Ascending aorta (tissue), 2 donors: Measurements from ENCODE around the gene SLC26A1. TPM values are rescaled to one million over a fixed set of nuclear protein-coding genes. Genes with fewer than 3 reads are reported as not detected.

ENCODE experiments used
- DNase-seq, 2 donors: peaks; one replicate each; pipeline ENCODE4 v3.0.0-alpha.2; 2019; ENCODE audit warnings: low spot score in 2 of 2
- H3K27ac ChIP-seq, 2 donors: fragments of 200-600 bp; sonication (generic); one replicate each; pipeline ENCODE4 v1.5.1; 2016 to 2017; ENCODE audit warnings: mild to moderate bottlenecking in 1 of 2
- H3K27me3 ChIP-seq: fragments of 200-600 bp; sonication (generic); one replicate; pipeline ENCODE4 v1.5.1; 2017
- H3K36me3 ChIP-seq, 2 donors: fragments of 200-600 bp; sonication (generic); one replicate each; pipeline ENCODE4 v1.5.1; 2016
- H3K4me1 ChIP-seq, 2 donors: fragments of 200-600 bp; sonication (generic); one replicate each; pipeline ENCODE4 v1.5.1; 2016 to 2017; ENCODE audit warnings: mild to moderate bottlenecking in 1 of 2
- H3K4me3 ChIP-seq, 2 donors: fragments of 200-600 bp; sonication (generic); one replicate each; pipeline ENCODE4 v1.5.1; 2016 to 2017; ENCODE audit warnings: mild to moderate bottlenecking in 1 of 2
- H3K9me3 ChIP-seq, 2 donors: fragments of 200-600 bp; sonication (generic); one replicate each; pipeline ENCODE4 v1.5.1; 2016
- intact Hi-C: fragments of 100-400 bp; cut with DNase I; formaldehyde crosslinking; loops from one replicate; pipeline ENCODE4 v1.15.1; 2023
- total RNA-seq: library from RNA; depleted of rRNA; stranded (reverse); fragments of >200 nt; gene quantifications from one replicate; pipeline ENCODE4 v1.1.0, GENCODE V29; 2016
- TF ChIP-seq, protein P1 (sequence below), 3 experiments: fragments of 200-600 bp in 2 of 3; fragments of 450-650 bp in 1 of 3; sonication (generic) in 2 of 3; IDR thresholded peaks; one replicate each; pipeline ENCODE4 v1.5.1; 2016 to 2019; ENCODE audit warnings: antibody characterized with exemption in 3 of 3, mild to moderate bottlenecking in 1 of 3, moderate library complexity in 1 of 3

The SLC26A1 gene
- total RNA-seq, 1 donor from 2014 or later: not detected

DNA sequence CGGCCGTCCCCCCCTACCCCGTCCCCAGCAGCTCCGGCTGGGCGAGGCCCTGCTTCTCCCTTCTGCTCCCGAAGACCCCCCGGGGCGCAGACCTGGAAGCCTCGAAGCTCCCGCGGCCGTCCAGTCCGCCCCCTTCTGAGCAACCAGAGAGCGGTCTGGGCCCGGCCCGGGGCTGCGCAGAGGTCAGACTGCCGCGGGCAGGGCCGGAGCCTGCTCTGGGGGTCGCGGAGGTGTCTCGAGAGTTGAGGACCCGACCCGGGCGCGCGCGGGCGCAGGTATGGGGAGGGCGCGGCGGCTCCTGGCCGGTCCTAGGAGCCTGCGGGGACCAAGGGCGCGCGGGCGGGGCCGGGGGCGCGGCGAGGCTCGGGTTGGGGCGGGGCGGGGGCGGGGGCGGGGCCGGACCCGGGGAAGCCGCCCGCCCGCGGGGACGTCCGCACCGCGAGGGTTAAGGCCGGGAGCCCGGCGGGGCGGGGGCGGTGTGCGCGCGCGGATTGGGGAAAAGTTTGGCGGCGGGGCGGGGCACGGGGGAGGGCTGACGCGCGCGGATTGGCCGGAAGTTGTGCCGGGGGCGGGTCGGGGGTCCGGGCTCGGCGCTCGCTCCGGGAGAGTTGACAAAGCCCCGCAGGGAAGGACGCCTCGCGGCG is 17.9 kb upstream of the SLC26A1 start, which contains the start of gene FGFRL1:
Gene FGFRL1 (plus strand): TSS at position 605 of the 644 bp plus-strand sequence. CDS start 860 bp downstream, outside the sequence.
- TF ChIP-seq, protein P1, sequence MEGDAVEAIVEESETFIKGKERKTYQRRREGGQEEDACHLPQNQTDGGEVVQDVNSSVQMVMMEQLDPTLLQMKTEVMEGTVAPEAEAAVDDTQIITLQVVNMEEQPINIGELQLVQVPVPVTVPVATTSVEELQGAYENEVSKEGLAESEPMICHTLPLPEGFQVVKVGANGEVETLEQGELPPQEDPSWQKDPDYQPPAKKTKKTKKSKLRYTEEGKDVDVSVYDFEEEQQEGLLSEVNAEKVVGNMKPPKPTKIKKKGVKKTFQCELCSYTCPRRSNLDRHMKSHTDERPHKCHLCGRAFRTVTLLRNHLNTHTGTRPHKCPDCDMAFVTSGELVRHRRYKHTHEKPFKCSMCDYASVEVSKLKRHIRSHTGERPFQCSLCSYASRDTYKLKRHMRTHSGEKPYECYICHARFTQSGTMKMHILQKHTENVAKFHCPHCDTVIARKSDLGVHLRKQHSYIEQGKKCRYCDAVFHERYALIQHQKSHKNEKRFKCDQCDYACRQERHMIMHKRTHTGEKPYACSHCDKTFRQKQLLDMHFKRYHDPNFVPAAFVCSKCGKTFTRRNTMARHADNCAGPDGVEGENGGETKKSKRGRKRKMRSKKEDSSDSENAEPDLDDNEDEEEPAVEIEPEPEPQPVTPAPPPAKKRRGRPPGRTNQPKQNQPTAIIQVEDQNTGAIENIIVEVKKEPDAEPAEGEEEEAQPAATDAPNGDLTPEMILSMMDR (IDR thresholded peaks at IDR 0.05): no peak
- Histone ChIP-seq H3K4me1 (peaks cover 21 to 23% of the 10 kb centered on the region in 2 donors), H3K36me3 (no peaks in the 10 kb centered on the region), H3K4me3 (peak within 1 kb of the TSS; percentile 72 to 89), H3K27ac (peak within 1 kb of the TSS; percentile 88 to 89), H3K27me3 (no peaks in the 10 kb centered on the region), H3K9me3 (no peaks in the 10 kb centered on the region)
- DNase-seq: peak; percentile 60 to 95
- intact Hi-C loops: loop anchor here (5.0 kb wide), 1 partner anchor 236 kb away; the partner anchor contains the start of gene CTBP1

DNA sequence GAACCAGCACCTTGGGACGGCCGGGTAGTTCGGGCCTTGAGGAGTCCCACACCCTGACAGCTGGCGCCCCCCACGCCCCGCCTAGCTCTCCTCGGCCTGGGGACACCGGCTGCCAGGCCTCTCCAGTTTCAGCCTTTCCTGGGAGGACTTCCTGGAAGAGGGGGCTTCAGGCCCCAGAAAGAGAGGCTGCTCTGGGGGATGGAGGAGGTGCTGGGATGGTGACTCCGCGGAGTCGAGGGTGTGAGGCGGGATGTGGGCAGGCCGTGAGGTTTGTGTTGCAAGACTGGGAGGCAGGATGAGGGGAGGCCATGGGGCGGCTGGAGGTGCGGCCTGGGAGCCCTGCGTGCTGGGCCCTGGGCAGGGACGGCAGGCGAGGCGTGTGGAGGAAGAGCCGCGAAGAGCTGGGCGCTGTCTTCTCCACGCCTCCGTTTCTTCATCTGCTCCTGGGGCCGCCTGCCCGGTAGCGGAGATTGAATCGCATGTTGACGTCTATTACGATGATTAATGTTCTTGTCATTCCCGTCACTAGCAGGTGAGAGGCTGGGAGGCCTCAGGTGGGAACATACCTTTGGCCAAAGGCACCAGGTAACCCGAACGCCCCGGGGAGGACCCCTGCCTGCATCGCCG is 17.3 kb upstream of the SLC26A1 start:
- Histone ChIP-seq H3K4me1 (peaks cover 21 to 23% of the 10 kb centered on the region in 2 donors), H3K36me3 (no peaks in the 10 kb centered on the region), H3K9me3 (no peaks in the 10 kb centered on the region), H3K4me3 (peak overlapping the region; percentile 67 to 89), H3K27ac (peak overlapping the region; percentile 88 to 89), H3K27me3 (no peaks in the 10 kb centered on the region)
- TF ChIP-seq, protein P1 (IDR thresholded peaks at IDR 0.05): no peak
- peak; percentile 34 to 91 for DNase-seq
- intact Hi-C loops: loop anchor here (1.0 to 5.0 kb wide), 3 partner anchors 24 to 237 kb away; partner anchors contain the start of gene CTBP1

DNA sequence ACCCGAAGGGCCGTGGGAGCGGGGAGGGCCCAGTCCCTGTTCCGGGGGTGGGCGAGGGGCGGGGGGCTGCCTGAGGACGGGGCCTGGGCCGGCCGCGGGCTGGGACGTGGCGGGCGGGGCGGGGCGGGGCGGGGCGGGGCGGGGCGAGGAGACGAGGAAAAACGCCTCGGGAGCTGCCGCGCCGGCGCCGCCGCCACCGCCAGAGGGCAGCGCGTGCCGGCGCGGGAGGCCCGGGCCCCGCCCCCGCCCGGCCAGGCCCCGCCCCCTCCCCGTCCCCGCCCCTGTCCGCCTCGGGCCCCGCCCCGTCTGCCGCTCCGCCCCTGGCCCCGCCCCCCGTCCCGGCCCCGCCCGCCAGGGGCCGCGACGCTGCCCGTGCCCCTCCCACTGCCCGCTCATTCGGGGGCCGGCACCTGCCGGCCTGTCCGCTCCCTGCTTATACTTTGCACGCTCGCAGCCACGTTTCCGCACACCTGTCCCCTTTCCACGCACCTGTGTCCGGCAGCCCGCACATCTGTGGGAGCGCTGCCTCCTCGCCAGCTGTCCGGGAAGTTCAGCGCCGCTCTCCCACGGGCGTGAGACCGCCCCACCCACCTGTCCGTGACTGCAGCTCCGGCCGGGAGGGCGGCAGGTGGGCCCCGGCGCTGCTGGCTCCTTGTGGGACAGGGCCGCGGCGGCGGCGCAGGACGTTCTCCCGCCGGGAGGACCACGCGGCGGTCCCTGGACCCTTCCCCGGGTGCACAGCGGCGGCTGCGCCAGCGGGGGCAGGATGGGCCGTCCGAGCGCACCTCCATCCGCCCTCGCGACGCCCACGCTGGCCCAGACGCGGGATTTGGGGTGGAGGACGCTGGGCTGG is 16.6 kb upstream of the SLC26A1 start:
- intact Hi-C loops: loop anchor here (1.0 to 5.0 kb wide), 7 partner anchors 25 to 238 kb away; partner anchors contain the start of genes CTBP1 and DGKQ
- Histone ChIP-seq H3K9me3 (no peaks in the 10 kb centered on the region), H3K27me3 (no peaks in the 10 kb centered on the region), H3K4me3 (peak overlapping the region; percentile 80 to 89), H3K27ac (peak overlapping the region; percentile 88 to 89), H3K36me3 (no peaks in the 10 kb centered on the region), H3K4me1 (peaks cover 21 to 23% of the 10 kb centered on the region in 2 donors)
- peak in 1 of 2 donors; percentile 82 for DNase-seq
- TF ChIP-seq, protein P1 (IDR thresholded peaks at IDR 0.05): peak in 1 of 3 experiments; percentile 42

DNA sequence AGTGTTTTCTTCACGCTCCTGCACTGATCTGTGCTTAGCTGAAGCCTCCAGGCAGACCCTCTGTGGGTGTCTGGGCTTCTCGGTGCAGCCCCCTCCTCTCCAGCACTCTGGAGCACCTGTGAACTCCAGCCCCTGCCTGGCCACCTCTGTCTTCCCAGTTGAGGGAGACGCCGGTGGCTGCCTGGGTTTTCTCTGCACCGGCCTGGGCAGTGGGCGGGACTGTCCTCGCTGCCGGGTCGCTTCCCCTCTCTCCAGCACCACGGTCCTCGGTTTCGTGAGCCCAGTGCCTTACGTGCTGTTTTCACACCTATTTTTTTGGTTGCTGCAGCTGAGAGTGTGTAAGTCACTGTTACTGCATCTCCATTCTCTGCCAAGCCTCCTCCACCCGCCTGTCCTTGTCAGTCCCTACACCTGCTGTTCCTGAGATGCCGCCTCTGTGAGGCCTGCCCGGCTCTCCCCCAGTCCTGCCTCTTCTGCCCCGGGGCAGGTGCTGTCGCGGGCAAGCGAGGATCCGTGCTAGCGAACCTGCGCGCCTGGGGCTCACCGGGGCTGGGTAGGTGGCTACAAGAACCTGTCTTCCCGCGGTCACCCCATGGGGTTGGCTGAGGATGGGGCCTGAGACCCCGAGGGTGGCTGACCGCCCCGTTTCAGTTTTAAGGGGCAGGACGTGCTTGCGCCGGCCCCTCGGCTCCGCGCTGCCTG is 15.8 kb upstream of the SLC26A1 start:
- Histone ChIP-seq H3K36me3 (no peaks in the 10 kb centered on the region), H3K27ac (peak overlapping the region; percentile 49 to 63), H3K9me3 (no peaks in the 10 kb centered on the region), H3K4me3 (peak overlapping the region; percentile 80 to 86), H3K4me1 (peaks cover 21 to 23% of the 10 kb centered on the region in 2 donors), H3K27me3 (no peaks in the 10 kb centered on the region)
- TF ChIP-seq, protein P1 (IDR thresholded peaks at IDR 0.05): no peak
- intact Hi-C loops: loop anchor here (1.0 to 2.0 kb wide), 4 partner anchors 36 to 226 kb away; partner anchors contain the start of gene DGKQ
- DNase-seq: no peak

DNA sequence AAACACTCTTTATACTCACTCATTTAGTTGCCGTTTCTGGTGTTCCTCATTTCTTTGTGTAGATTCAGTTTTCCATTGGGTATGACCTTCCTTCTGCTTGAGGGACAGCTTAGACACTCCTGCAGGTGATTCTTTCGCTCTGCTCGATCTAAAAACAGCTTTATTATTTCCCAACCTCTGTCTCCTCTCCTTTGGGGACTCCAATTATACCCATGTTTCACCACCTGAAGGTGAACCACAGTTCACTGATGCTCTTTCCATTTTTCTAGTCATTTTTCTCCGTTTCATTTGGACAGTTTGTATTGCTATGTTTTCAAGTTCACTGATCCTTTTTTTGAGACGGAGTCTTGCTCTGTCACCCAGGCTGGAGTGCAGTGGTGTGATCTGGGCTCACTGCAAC is 13.7 kb upstream of the SLC26A1 start:
- Histone ChIP-seq H3K4me3 (no peak overlapping the region), H3K4me1 (peaks cover 24 to 26% of the 10 kb centered on the region in 2 donors), H3K27ac (no peak overlapping the region), H3K36me3 (no peaks in the 10 kb centered on the region), H3K27me3 (peaks cover 18% of the 10 kb centered on the region), H3K9me3 (no peaks in the 10 kb centered on the region)
- TF ChIP-seq, protein P1 (IDR thresholded peaks at IDR 0.05): no peak
- no peak for DNase-seq
- intact Hi-C loops: no loop called here
